ENCODE measurements around the gene RPP25. TPM values are rescaled to one million over a fixed set of nuclear protein-coding genes. Genes with fewer than 3 reads are reported as not detected.

Gene RPP25
- total and polyA plus RNA-seq, 2 of the 13 experiments (the other 11 are each of a cell fraction or from before 2014, with no cell fraction given): 0.05 to 0.11 TPM

- TF ChIP-seq POGK (CRISPR knock-in tag; conservative IDR thresholded peaks at IDR 0.05) (no peak), ZNF124 (CRISPR knock-in tag; IDR thresholded peaks at IDR 0.05) (no peak), ATF7 (IDR thresholded peaks at IDR 0.05) (no peak), ATF7 (CRISPR knock-in tag; IDR thresholded peaks at IDR 0.05) (peak; percentile 72; the same call in 1 of the 2 replicates), MTF1 (CRISPR knock-in tag; IDR thresholded peaks at IDR 0.05) (no peak), ZNF557 (CRISPR knock-in tag; IDR thresholded peaks at IDR 0.05) (no peak), TMF1 (CRISPR knock-in tag; IDR thresholded peaks at IDR 0.05; ENCODE audit: low read depth) (no peak), RFX1 (IDR thresholded peaks at IDR 0.05) (no peak), BCL6 (CRISPR knock-in tag; IDR thresholded peaks at IDR 0.05) (0 out of 2 replicates have a peak, but pooled peaks have one; percentile 15), MED1 (CRISPR knock-in tag; IDR thresholded peaks at IDR 0.05) (no peak), ZFP36L2 (CRISPR knock-in tag; IDR thresholded peaks at IDR 0.05) (no peak), ZFX (CRISPR knock-in tag; IDR thresholded peaks at IDR 0.05; ENCODE audit: low read depth) (peak; percentile 38), U2AF2 (IDR thresholded peaks at IDR 0.05; ENCODE audit: low read depth, low read length) (no peak), PCBP2 (optimal IDR thresholded peaks at IDR 0.05; ENCODE audit: low read depth, low read length, poor library complexity, severe bottlenecking) (no peak), HIVEP1 (CRISPR knock-in tag; IDR thresholded peaks at IDR 0.05) (no peak), IRF1 (CRISPR knock-in tag; IDR thresholded peaks at IDR 0.05; ENCODE audit: low read depth) (no peak), ZNF414 (CRISPR knock-in tag; IDR thresholded peaks at IDR 0.05) (no peak), ZBTB14 (CRISPR knock-in tag; IDR thresholded peaks at IDR 0.05) (no peak), FOSL1 (CRISPR knock-in tag; IDR thresholded peaks at IDR 0.05; ENCODE audit: borderline replicate concordance) (no peak), ZSCAN30 (CRISPR knock-in tag; IDR thresholded peaks at IDR 0.05) (no peak), ZNF142 (CRISPR knock-in tag; IDR thresholded peaks at IDR 0.05) (no peak)
Measured at GRCh38 chr15:74956648-74957475, at the start of gene RPP25 (continued).

Data from HepG2 (cell line).